KMS-11 (cell line): Measurements from ENCODE around the gene LMAN1L.

Experiments
- H2AFZ ChIP-seq: fragments of 200-600 bp; sonication (generic); 2 replicates; pipeline ENCODE4 v1.6.1; 2016; ENCODE audit warnings: antibody characterized with exemption, mixed run types, low read depth
- H3K27ac ChIP-seq: fragments of 200-600 bp; sonication (generic); 2 replicates; pipeline ENCODE4 v1.6.1; 2016; ENCODE audit warnings: mild to moderate bottlenecking, mixed run types
- H3K27me3 ChIP-seq: fragments of 200-600 bp; sonication (generic); 2 replicates; pipeline ENCODE4 v1.6.1; 2017; ENCODE audit warnings: mild to moderate bottlenecking, low read depth, mixed run types, moderate library complexity; ENCODE audit not compliant: insufficient read depth
- H3K36me3 ChIP-seq: fragments of 200-600 bp; sonication (generic); 2 replicates; pipeline ENCODE4 v1.6.1; 2017; ENCODE audit warnings: mild to moderate bottlenecking, mixed run types; ENCODE audit not compliant: insufficient read depth
- H3K4me1 ChIP-seq: fragments of 200-600 bp; sonication (generic); 2 replicates; pipeline ENCODE4 v1.6.1; 2016; ENCODE audit warnings: mild to moderate bottlenecking, low read depth, mixed run types; ENCODE audit not compliant: poor library complexity, severe bottlenecking
- H3K4me2 ChIP-seq: fragments of 200-600 bp; sonication (generic); 2 replicates; pipeline ENCODE4 v1.7.0; 2016; ENCODE audit warnings: mild to moderate bottlenecking, mixed run types
- H3K4me3 ChIP-seq: fragments of 200-600 bp; sonication (generic); IDR thresholded peaks from 2 replicates; pipeline ENCODE4 v1.6.1; 2017; ENCODE audit warnings: low read depth, low read length, mixed read lengths; ENCODE audit not compliant: insufficient read depth
- H3K79me2 ChIP-seq: fragments of 200-600 bp; sonication (generic); 2 replicates; pipeline ENCODE4 v1.6.1; 2016; ENCODE audit warnings: low read depth, mixed run types; ENCODE audit not compliant: insufficient read depth
- H3K9ac ChIP-seq: fragments of 200-600 bp; sonication (generic); 2 replicates; pipeline ENCODE4 v1.6.1; 2016; ENCODE audit warnings: mild to moderate bottlenecking, mixed run types
- H4K20me1 ChIP-seq: fragments of 200-600 bp; sonication (generic); 2 replicates; pipeline ENCODE4 v1.6.1; 2016; ENCODE audit warnings: mild to moderate bottlenecking, mixed run types; ENCODE audit not compliant: insufficient read depth
- CTCF ChIP-seq: fragments of 200-600 bp; sonication (generic); conservative IDR thresholded peaks from 2 replicates; pipeline ENCODE4 v1.6.1; 2017; ENCODE audit warnings: low read depth, mild to moderate bottlenecking, antibody characterized with exemption, low read length, moderate library complexity, mixed read lengths

LMAN1L gene

DNA sequence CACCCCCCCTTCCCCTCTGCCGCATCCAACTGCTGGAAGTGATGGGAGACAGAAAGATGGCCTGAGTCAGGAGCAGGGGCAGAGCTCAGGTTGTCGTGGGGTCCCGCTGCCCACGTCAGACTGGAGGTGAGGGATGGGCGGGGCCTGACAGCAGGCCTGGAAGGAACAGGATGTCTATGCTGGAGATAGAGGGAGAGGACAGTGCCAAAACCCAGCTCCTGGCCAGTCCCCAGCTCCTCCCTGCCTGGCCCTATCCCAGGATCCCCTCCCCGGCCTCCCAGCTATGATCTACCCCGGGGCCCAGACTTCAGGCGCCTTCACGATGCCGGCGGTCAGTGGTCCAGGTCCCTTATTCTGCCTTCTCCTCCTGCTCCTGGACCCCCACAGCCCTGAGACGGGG, at the start of gene LMAN1L:
Gene LMAN1L, plus strand, starts transcription at position 303 of the 400 bp plus-strand sequence. Its CDS starts 20 bp downstream, at position 323.
- H3K4me1 ChIP-seq, result no peaks in the 10 kb centered on the region
- H3K36me3 ChIP-seq, result no peaks in the 10 kb centered on the region
- no peaks in the 10 kb centered on the region for H4K20me1 ChIP-seq
- H3K27ac ChIP-seq, result no peak within 1 kb of the TSS
- peaks cover 23% of the 10 kb centered on the region; the same call in 1 of the 2 replicates for H3K27me3 ChIP-seq
- no peak within 1 kb of the TSS for H3K4me3 ChIP-seq
- H3K9ac ChIP-seq, result no peak within 1 kb of the TSS
- no peak within 1 kb of the TSS for H3K4me2 ChIP-seq
- H2AFZ ChIP-seq, result no peak within 1 kb of the TSS
- H3K79me2 ChIP-seq, result no peaks in the 10 kb centered on the region
- TF ChIP-seq CTCF, result no peak

GRCh38 chr15:74763416-74763815, 49.2 kb upstream of the LMAN1L start:
- Histone ChIP-seq H3K4me1 (no peaks in the 10 kb centered on the region), H3K4me2 (no peak overlapping the region), H3K27me3 (no peaks in the 10 kb centered on the region), H2AFZ (no peak overlapping the region), H3K4me3 (no peak overlapping the region), H3K36me3 (no peaks in the 10 kb centered on the region), H4K20me1 (no peaks in the 10 kb centered on the region), H3K27ac (no peak overlapping the region), H3K79me2 (no peaks in the 10 kb centered on the region), H3K9ac (no peak overlapping the region)
- TF ChIP-seq CTCF, result no peak

GRCh38 chr15:74767167-74768098, 45.2 kb upstream of the LMAN1L start:
- H3K27ac ChIP-seq, result no peak overlapping the region
- no peaks in the 10 kb centered on the region for H3K36me3 ChIP-seq
- H3K79me2 ChIP-seq, result no peaks in the 10 kb centered on the region
- no peak for TF ChIP-seq CTCF
- H3K9ac ChIP-seq, result no peak overlapping the region
- no peaks in the 10 kb centered on the region for H4K20me1 ChIP-seq
- H2AFZ ChIP-seq, result no peak overlapping the region
- H3K27me3 ChIP-seq, result no peaks in the 10 kb centered on the region; the same call in 1 of the 2 replicates
- peaks cover 18% of the 10 kb centered on the region for H3K4me1 ChIP-seq
- no peak overlapping the region for H3K4me3 ChIP-seq
- no peak overlapping the region for H3K4me2 ChIP-seq

GRCh38 chr15:74768099-74768770, 44.4 kb upstream of the LMAN1L start:
- Histone ChIP-seq H3K27ac (no peak overlapping the region), H3K9ac (no peak overlapping the region), H3K4me1 (peaks cover 25% of the 10 kb centered on the region), H3K4me2 (peak overlapping the region; percentile 78; the same call in 1 of the 2 replicates), H3K27me3 (no peaks in the 10 kb centered on the region; the same call in 1 of the 2 replicates), H3K4me3 (no peak overlapping the region), H3K36me3 (no peaks in the 10 kb centered on the region), H2AFZ (peak overlapping the region; percentile 67), H3K79me2 (no peaks in the 10 kb centered on the region), H4K20me1 (no peaks in the 10 kb centered on the region)
- TF ChIP-seq CTCF, result no peak
